Measurements from ENCODE around the gene PHETA1.
A peak's percentile ranks its signal among the peaks of the same experiment; 100 is the strongest.
"Not testable (repeated sequence)": the region's sequence is repeated elsewhere in the genome, so short reads cannot be mapped to it uniquely, and the experiment has no call there.

Gene PHETA1

DNA sequence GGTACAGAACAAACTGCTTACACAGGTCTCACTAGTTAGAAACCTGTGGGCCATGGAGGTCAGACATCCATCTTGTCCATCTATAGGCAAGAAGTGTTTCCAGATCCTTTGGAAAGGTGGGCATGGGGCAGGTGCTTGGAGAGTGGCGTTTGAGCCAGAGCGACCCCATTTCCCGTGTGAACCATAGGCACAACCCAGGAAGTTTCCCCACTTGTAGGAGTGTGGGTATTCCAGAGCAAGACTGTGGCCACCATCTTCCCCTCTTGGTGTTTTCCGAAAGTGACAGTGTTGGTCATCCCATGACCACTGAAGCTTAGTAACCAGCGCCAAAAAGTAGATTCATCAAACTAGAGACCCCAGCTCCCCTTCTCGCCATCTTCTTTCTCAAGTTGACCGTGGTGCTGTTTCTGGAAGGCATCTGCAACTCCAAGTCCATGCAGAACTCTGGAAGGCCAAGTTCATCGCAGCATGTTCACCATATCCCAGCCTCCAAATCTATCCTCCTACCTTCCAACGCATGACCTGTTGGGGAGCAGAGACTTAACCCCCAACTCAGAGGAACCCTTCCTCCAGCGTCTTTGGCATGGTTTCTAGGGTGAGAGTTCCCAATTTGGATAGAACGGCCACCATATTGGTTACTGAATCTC is 19.7 kb downstream of the PHETA1 start:
- no peak for DNase-seq (ENCODE audit: low spot score)

DNA sequence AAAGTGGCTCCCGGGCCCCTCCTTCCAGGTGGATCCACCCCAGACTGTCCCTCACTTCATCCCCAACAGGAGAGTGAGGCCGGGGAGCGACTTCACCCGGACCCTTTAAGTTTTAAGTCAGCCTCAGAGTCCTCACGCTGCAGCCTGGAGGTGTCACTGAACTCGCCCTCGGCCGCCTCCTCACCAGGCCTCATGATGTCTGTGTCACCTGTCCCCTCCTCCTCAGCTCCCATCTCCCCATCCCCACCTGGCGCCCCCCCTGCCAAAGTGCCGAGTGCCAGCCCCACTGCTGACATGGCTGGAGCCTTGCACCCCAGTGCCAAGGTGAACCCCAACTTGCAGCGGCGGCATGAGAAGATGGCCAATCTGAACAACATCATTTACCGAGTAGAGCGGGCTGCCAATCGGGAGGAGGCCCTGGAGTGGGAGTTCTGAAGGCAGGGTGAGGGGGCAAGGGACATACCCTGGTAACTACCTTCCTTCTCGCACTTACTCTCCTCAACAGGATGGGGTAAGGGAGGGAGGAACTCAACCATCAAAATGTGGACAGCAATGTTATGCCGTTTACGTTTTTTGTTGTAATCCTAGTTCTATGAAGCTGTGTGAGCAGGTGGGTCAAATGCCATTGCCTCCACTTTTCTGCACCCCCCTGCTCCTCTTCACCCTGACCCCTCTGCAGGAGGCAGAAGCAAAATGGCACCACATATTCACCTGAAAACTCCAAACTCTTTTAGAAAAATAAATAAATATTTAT is 20.8 kb downstream of the PHETA1 start:
- no peak for DNase-seq (ENCODE audit: low spot score)

DNA sequence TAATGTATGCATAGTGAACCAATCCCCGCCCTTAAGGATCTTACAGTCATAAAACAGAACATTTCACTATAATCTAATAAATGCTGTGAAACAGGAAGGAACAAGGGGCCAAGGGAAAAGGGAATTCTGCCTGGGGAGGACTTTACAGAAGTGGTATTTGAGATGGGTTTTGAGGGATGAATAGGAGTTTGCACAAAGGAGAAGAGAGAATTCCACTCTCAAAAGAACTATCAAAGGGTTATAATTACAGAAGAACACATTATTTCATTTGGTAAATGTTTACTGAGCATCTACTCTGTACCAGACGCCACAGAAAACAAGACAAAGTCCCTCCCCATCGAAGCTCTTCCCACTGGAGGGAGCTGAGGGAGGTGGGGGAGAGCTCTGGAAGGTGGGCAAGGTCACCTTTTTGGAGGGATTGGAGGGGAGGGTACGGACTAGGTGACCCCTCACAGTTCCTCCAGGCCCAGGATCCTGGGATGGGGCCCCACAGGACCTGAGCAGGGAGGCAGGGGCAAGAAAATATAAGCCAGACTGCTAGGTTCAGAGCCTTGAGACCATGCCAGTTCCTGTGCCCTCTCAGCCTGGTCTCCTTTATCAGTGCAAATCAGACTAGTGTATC is 24.5 kb downstream of the PHETA1 start:
- DNase-seq (ENCODE audit: low spot score) = no peak

DNA sequence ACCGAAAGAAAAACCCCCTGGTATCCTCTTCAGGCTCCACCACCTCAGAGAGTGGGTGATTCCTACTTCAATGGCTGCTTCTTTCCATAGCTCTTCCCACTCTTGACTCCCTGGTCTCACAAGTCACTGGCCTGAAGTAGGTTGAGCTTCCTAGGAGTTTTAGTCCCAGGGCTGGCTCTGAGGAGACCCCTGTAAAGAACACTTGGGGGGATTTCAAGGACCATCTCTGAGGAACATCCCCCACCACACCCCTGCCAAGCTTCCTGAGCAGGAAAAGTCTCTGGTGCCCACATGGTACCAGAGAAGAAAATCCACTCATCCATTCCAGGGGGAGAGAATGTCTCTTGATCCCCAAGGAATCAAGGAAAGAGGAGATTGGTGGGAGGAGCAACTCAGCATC is 25.7 kb downstream of the PHETA1 start:
- no peak for DNase-seq (ENCODE audit: low spot score)

DNA sequence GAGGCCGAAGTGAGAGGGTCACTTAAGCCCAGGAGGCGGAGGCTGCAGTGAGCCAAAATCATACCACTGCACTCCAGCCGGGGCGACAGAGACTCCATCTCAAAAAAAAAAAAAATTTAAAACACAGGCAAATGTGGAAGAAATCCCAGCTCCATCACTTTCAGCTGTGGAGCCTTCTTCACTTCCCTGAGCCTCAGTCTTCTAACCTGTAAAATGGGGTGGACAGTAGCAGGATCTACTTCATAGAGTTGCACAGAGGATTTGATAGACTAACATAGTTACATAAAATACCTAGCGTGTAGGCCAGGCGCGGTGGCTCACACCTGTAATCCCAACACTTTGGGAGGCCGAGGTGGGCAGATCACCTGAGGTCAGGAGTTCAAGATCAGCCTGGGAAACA is 26.5 kb downstream of the PHETA1 start:
- no peak for DNase-seq (ENCODE audit: low spot score)

DNA sequence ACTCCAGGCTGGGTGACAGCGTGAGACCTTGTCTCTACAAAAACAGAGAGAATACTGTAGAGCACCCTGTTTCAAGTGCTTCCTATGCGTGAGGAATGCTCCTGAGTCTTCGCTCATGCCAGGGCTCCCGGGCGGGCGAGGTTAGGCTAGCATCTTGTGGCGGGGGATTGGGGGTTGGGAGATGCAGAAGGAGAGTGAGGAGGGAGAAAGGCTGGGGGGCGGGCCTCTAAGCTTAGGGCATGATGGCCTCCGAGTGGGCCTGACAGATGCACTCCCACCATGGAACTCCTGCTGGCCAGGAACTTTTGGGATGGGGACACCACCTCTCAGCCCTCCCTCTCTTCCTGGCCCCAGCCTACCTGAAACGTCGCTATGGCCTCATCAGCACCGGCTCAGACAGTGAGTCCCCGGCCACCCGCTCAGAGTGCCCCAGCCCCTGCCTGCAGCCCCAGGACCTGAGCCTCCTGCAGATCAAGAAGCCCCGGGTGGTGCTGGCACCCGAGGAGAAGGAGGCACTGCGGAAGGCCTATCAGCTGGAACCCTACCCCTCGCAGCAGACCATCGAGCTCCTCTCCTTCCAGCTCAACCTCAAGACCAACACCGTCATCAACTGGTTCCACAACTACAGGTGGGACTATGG is 27.3 kb downstream of the PHETA1 start:
- no peak for DNase-seq (ENCODE audit: low spot score)

DNA sequence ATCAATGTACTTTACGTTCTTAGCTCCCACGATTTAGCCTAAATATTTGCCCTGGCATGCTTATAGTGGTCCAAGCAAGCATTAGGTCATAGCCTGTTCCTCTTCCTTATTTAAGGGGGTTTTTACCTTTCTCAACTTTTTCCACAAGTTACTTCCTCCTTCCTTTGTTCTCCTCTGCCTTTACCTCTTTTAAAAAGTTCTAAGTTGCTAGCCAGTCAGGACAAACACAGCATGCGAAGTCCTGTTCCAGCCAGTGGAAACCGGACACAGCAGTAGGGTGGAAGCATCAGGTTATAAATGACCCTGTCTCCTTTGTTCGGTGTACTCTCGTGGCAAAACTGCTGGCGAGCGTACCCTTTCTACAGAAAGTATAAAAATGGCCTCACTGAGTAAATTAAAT is 28.2 kb downstream of the PHETA1 start:
- not testable (repeated sequence) for DNase-seq (ENCODE audit: low spot score)

DNA sequence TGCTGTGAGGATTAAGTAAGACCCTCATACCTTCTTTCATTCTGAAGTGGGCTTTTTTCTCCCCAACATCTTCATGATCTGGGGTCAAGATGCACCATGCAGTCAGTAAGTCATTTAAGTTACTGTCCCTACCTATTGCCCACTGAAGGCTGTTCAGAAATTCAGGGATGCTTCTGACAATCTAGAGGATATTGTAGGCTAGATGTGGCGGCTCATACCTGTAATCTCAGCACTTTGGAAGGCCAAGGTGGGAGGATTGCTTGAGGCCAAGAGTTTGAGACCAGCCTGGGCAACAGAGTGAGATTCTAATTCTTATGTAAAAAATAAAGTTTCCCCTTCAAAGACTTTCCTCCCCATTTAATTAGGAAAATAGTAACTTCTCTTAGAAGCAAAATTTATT is 28.7 kb downstream of the PHETA1 start:
- DNase-seq (ENCODE audit: low spot score) = no peak

DNA sequence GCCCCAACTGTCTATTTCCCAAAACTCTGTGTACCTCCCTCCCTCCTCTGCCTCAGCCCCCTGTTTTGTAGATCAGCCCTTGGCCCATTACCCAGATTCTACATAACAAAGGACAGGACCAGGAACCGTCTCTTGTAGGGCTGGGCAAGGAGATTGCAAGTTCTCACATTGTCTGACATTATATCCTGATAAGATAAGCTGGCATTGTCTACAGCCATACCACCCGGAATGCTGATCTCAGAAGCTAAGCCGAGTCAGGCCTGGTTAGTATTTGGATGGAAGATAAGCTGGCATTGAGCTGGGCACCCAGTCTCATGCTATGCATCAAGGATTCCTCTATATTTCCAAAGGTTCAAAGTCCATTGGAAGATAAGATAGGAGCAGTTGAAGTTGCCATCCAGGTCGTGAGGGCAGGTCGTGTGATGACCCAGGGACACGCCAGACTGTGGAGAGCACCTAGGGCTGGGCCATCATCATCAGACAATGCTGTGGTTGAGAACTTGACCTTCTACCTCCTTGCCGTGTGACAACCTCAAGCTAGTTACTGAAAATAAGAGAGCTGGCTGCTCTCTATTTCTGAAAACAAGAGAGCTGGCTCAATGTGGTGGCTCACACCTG is 29.5 kb downstream of the PHETA1 start:
- DNase-seq (ENCODE audit: low spot score) = no peak

DNA sequence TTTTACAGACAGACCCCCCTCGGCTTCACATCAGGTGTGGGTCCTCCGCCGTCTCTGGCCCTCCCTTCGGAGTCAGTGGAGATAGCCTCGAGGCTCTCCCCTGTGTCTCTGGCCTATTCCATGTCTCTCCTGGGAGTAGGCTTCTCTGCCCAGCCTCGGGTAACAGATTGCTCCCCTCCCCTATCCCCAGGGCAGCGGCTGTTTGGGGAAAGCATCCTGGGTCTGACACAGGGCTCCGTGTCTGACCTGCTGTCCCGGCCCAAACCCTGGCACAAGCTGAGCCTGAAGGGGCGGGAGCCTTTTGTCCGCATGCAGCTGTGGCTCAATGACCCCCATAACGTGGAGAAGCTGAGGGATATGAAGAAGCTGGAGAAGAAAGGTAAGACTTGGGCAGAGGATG is 30.8 kb downstream of the PHETA1 start:
- no peak for DNase-seq (ENCODE audit: low spot score)

DNA sequence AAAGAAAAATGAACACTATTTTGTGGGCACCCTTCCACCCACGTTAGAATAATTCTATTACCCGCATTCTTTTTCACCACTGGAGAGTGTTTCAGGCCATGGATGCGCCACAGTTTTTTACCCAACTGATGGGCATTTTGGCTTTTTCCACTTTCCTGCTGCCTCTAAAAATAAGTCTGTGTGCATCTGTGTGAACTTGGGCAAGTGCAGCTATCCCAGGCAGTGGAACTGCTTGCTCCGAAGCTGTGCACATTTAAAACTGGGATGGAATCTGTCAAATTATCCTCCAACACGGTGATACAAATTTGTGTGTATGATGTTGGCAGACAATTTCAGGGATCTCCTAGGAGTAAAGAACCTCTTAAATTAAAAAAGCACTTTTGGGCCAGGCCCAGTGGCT is 31.5 kb downstream of the PHETA1 start:
- DNase-seq (ENCODE audit: low spot score) = no peak

DNA sequence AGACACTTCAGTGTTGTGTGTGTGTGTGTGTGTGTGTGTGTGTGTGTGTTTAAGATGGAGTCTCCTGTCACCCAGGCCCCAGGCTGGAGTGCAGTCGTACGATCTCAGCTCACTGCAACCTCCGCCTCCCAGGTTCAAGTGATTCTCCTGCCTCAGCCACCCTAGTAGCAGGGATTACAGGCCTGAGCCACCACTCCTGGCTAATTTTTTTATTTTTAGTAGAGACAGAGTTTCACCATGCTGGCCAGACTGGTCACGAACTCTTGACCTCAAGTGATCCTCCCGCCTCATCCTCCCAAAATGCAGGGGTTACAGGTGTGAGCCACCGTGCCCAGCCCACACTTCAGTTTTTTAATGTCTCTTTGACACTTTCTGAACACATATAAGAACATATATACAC is 32.5 kb downstream of the PHETA1 start:
- not testable (repeated sequence) for DNase-seq (ENCODE audit: low spot score)

DNA sequence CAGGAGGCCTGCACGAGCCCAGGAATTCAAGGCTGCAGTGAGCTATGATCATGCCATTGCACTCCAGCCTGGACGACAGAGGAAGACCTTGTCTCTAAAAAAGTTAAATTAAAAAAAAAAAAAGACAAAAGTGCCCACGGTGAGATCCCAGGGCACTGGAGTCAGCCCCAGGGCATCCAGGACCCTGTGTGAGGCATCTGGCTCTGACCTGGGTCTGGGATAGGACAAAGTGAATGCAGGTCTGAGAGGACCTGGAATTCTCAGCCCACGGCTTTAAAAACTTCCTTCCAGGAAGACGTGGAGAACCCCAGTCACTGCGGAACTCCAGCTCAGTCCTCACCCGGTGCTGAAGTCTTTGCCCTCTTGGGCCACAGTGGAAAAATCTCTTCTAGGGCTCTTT is 33.1 kb downstream of the PHETA1 start:
- no peak for DNase-seq (ENCODE audit: low spot score)

DNA sequence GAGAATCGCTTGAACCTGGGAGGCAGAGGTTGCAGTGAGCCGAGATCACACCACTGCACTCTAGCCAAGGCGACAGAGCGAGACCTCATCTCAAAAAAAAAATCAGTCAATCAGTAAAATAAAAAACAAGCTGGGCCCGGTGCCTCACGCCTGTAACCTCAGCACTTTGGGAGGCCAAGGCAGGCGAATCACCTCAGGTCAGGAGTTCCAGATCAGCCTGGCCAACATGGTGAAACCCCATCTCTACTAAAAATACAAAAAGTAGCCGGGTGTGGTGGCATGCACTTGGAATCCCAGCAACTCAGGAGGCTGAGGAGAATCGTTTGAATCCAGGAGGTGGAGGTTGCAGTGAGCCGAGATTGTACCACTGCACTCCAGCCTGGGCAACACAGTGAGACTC is 33.6 kb downstream of the PHETA1 start:
- not testable (repeated sequence) for DNase-seq (ENCODE audit: low spot score)

DNA sequence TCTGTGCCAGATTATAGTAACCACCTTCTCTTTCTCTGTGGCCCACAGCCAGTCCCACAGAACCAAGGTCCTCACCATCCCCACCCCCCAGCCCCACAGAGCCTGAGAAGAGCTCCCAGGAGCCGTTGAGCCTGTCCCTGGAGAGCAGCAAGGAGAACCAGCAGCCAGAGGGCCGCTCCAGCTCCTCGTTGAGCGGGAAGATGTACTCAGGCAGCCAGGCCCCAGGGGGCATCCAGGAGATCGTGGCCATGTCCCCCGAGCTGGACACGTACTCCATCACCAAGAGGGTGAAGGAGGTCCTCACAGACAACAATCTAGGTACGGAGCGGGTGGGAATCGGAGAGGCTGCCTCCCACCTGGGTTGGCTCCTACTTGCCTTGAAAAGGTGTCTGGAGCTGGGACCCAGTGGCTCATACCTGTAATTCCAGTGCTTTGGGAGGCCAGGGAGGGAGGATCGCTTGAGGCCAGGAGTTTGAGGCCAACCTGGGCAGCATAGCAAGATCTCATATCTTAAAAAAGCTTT is 34.4 kb downstream of the PHETA1 start:
- no peak for DNase-seq (ENCODE audit: low spot score)

DNA sequence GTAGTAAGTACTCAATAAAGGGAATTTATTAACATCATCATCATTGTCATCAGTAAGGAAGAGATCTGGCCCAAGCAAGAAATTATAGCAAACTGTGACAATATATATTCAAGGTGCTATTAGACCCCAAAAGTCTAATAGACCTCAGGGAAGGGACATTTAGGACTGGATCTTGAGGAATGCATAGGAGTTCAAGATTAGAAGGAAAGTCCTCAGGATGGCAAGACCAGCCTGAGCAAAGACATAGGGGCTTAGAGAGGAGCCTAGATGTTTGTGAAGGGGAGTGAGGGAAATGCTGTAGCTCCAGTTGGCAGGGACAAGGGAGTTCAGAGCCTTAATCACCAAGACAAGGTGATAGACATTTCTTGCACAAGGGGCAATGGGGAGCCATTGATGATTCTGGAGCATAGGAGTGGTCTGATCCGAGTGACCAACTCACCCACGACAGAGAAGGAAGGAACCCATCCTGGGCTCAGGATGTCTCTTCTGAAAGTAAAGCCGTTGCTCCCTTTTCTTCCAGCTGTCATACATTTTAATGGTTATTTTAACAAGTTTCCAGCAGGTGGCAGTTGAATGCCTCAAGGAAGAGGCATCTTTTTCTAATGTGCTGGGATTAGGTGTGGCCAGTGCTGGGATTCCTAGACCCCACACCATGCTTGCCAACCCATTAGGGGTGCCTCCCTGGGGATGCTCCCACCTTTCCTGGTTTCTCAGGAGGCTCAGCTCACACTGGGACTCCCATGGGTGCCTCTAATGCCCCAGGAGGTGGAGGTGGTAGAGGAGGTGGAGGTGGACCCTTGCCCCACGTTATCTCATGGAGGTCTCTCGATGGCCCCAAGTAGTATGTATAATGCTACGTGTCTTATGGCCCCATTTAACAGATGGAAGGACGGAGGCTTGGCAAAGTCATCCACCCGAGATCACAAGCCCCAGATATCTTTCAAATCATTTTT is 37.8 kb downstream of the PHETA1 start:
- DNase-seq (ENCODE audit: low spot score) = peak; percentile 80

DNA sequence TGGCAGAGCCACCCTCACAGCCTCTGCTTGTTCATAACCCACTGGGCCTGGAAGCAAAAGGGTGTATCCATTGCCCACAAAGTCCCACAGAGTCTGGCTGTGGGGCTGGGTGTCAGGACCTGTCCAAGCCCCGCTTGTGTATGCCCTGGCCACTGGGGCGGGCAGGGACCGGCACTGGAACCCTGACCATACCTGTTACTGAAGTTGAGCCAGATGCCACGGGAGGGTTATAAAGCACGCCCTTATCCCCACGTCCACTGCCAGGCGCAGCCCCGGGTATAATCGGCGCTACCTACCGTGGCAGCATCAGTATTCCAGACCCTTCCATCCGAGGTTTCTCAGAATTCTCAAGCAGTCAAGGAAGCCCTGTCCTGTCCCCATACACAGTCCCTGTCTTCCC is 40.8 kb downstream of the PHETA1 start:
- no peak for DNase-seq (ENCODE audit: low spot score)

DNA sequence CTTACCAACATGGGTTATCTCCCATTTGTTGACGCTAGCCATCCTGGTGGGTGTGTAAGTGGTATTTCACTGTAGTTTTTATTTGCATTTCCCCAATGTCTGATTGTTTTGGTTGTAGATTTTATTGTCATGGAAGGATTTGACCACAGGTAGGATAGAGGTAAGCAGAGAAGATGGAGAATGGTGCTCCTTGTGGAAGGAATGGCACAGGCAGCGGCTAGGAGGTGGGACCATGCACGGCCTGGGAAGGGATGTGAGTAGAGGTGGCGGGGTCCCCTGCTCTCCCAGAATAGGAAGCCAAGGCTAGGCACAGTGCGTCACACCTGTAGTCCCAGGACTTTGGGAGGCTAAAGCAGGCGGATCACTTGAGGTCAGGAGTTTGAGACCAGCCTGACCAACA is 41.4 kb downstream of the PHETA1 start:
- no peak for DNase-seq (ENCODE audit: low spot score)

DNA sequence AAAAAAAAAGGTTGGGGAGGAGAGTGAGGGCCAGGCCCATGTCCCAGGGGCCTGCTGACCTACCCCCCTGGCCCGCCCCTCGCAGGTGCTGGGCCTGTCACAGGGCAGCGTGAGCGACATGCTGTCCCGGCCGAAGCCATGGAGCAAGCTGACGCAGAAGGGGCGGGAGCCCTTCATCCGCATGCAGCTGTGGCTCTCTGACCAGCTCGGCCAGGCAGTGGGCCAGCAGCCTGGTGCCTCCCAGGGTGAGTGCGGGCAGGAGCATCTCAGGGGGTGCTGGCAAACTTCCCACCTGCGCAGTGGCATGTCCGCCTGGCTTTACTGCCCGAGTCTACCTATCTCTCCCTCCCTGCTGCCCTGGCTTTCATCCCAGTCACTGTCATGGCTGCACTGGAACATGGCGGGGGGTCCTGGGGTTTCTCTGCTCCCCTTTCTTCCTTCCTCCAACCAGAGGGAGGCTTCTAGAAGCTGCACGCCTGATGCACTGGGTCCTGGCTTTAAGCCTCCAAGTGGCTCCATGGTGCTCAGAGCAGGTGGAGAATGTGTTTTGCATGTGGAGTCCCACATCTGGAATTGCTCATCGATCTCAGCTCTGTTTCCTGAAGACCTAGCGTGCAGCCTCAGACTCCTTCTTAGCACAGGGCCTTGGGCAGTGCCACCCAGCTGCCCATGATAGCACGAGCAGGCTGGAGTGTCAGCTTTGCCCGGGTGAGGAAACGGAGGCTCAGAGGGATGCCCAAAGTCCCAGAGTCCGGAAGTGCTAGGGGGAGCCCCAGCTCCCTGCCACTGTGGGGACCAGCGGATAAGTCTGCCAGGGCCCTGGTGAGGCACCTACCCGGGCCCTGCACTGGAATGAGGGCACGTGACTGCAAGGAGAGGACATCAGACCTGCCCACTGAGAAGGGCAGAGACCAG is 46.3 kb downstream of the PHETA1 start:
- DNase-seq (ENCODE audit: low spot score) = no peak

DNA sequence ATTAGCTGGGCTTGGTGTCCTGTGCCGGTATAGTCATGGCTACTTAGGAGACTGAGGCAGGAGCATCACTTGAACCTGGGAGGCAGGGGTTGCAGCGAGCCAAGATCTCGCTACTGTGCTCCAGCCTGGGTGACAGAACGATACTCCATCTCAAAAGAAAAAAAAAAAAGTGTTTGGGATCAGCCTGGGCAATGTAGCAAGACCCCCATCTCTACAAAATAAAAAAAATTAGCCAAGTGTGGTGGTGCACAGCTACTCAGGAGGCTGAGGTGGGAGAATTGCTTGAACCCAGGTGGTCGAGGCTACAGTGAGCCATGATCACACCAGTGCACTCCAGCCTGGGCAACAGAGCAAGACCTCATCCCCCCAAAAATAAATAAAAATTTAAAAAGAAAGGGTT is 47.6 kb downstream of the PHETA1 start:
- no peak for DNase-seq (ENCODE audit: low spot score)
